ENCODE data around the gene PPFIA4.

Gene PPFIA4

GRCh38 chr1:203104789-203105390, 78.6 kb downstream of the PPFIA4 start:
- no peak for FAIRE-seq

- no peak for FAIRE-seq
Observed at GRCh38 chr1:203112475-203112874, 86.2 kb downstream of the PPFIA4 start.

GRCh38 chr1:203113308-203113707, 87.0 kb downstream of the PPFIA4 start:
- no peak for FAIRE-seq

- FAIRE-seq = no peak
Observed at GRCh38 chr1:203114202-203114601, 87.9 kb downstream of the PPFIA4 start.

- no peak for FAIRE-seq
Observed at GRCh38 chr1:203116091-203116820, 90.0 kb downstream of the PPFIA4 start.

- FAIRE-seq = no peak
Observed at GRCh38 chr1:203117611-203118575, 91.6 kb downstream of the PPFIA4 start.

GRCh38 chr1:203120325-203121153, 94.2 kb downstream of the PPFIA4 start:
- FAIRE-seq = no peak

GRCh38 chr1:203121186-203122015, 95.1 kb downstream of the PPFIA4 start:
- FAIRE-seq = no peak

- no peak for FAIRE-seq
Observed at GRCh38 chr1:203122159-203122558, 95.9 kb downstream of the PPFIA4 start.

- no peak for FAIRE-seq
Observed at GRCh38 chr1:203124011-203124410, 97.7 kb downstream of the PPFIA4 start.

- no peak for FAIRE-seq
Observed at GRCh38 chr1:203124546-203125317, 98.4 kb downstream of the PPFIA4 start.

GRCh38 chr1:203126151-203126865, 100.0 kb downstream of the PPFIA4 start:
- FAIRE-seq = no peak

GRCh38 chr1:203126866-203127665, 100.8 kb downstream of the PPFIA4 start:
- FAIRE-seq = no peak

- FAIRE-seq = no peak
Observed at GRCh38 chr1:203127666-203128430, 101.6 kb downstream of the PPFIA4 start, which contains the start of gene ADORA1. ADORA1 (plus strand) TSS chr1:203127726; CDS start chr1:203128842, 1,116 bp downstream.

- no peak for FAIRE-seq
Observed at GRCh38 chr1:203128431-203128715, 102.1 kb downstream of the PPFIA4 start.

Data from islet of Langerhans (tissue), 1 donor.